Epithelial cell of proximal tubule (primary cell): ENCODE measurements around the gene TMEM33. TPM values are rescaled to one million over a fixed set of nuclear protein-coding genes. Genes with fewer than 3 reads are reported as not detected.
A peak's percentile ranks its signal among the peaks of the same experiment; 100 is the strongest.

Experiments used
- DNase-seq: peaks from one replicate; pipeline ENCODE4 v3.0.0-alpha.2; 2011; ENCODE audit warnings: low read depth
- H3K4me3 ChIP-seq: 2 replicates; pipeline ENCODE4 v1.5.1; 2011; ENCODE audit warnings: low read depth, mild to moderate bottlenecking, low read length
- total RNA-seq: library from RNA; depleted of rRNA; stranded (reverse); fragments of >200 nt; gene quantifications from 2 replicates; pipeline ENCODE4 v1.2.3, GENCODE V29; 2015
- TF ChIP-seq, protein P1 (sequence below): conservative IDR thresholded peaks from 2 replicates; pipeline ENCODE4 v1.5.1; 2012; ENCODE audit warnings: low read depth, mild to moderate bottlenecking, low read length

TMEM33 gene
- total RNA-seq, 1 donor from 2014 or later, result 43.2 TPM

DNA sequence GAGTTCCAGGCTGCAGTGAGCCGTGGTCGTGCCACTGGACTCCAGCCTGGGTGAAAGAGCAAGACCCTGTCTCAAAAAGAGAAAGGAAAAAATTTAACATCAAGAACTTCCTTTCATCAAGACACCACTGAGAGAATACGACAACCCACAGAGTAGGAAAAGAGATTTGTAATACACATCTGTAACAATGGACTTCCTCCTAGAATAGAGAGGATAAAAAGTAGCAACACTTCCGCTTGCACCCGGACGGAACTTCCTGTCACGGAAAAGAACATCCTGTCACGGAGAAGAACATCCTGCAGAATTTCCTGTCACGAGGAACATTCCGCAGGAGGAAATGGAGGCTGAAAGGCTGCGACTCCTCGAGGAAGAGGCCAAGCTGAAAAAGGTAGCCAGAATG lies 46.2 kb downstream of the TMEM33 start, which contains the start of gene DCAF4L1:
TSS of gene DCAF4L1 (plus strand) at position 301 of the 400 bp plus-strand sequence. CDS start at position 338, 37 bp downstream.
- no peak within 1 kb of the TSS for H3K4me3 ChIP-seq
- TF ChIP-seq, protein P1, sequence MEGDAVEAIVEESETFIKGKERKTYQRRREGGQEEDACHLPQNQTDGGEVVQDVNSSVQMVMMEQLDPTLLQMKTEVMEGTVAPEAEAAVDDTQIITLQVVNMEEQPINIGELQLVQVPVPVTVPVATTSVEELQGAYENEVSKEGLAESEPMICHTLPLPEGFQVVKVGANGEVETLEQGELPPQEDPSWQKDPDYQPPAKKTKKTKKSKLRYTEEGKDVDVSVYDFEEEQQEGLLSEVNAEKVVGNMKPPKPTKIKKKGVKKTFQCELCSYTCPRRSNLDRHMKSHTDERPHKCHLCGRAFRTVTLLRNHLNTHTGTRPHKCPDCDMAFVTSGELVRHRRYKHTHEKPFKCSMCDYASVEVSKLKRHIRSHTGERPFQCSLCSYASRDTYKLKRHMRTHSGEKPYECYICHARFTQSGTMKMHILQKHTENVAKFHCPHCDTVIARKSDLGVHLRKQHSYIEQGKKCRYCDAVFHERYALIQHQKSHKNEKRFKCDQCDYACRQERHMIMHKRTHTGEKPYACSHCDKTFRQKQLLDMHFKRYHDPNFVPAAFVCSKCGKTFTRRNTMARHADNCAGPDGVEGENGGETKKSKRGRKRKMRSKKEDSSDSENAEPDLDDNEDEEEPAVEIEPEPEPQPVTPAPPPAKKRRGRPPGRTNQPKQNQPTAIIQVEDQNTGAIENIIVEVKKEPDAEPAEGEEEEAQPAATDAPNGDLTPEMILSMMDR, result no peak
- no peak for DNase-seq

DNA sequence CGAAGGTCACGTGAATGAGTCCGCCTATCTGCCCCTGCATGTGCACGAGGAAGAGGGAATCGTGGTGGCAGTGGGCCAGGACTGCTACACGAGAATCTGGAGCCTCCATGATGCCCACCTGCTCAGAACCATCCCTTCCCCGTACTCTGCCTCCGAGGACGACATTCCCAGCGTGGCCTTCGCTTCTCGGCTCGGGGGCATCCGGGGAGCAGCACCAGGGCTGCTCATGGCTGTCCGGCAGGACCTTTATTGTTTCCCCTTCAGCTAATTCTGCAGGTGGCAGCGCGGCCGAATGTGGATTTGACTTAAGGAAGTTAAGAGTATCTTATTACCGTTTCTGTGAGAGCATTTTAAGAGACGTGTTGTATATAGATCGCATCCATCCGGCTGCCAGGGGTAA lies 47.5 kb downstream of the TMEM33 start:
- TF ChIP-seq, protein P1, result no peak
- no peak overlapping the region for H3K4me3 ChIP-seq
- no peak for DNase-seq

DNA sequence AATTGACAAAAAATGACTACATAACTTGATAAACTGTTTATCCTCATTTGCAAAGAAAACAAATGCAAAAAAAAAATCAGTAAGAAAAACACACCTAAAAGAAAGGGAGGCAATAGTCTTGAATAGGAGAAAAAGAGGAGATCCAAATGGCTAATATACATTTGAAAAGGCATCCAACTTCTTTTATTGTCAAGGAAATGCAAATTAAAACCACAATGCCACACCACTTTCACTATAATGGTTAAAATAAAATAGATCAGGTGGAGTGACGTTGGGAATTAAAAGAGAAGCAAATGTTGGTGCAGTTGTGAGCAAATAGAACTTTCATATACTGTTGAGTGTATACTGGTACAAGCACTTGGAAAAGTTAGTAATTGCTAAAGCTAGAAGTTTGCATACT lies 49.9 kb downstream of the TMEM33 start:
- DNase-seq, result no peak
- TF ChIP-seq, protein P1, result no peak
- H3K4me3 ChIP-seq, result no peak overlapping the region

DNA sequence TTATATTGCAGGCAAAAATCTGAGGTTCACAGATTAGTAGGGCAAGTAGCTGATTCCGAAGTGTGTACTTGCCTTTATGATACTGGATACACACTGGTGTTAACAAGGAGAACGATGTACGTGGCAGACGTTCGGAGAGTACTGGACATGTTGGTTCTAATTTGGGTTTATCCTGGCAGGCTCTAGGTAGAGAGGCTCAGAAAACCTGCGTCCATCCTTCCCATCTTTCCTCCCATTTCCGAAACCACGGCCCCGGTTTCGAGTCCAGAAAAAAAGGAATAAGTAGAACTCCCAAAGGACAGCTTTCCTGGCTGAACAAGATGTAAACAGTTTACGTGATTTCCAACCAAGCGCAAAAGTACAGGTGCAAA lies 54.8 kb downstream of the TMEM33 start:
- no peak for DNase-seq
- TF ChIP-seq, protein P1, result no peak
- peak overlapping the region; percentile 98 for H3K4me3 ChIP-seq

DNA sequence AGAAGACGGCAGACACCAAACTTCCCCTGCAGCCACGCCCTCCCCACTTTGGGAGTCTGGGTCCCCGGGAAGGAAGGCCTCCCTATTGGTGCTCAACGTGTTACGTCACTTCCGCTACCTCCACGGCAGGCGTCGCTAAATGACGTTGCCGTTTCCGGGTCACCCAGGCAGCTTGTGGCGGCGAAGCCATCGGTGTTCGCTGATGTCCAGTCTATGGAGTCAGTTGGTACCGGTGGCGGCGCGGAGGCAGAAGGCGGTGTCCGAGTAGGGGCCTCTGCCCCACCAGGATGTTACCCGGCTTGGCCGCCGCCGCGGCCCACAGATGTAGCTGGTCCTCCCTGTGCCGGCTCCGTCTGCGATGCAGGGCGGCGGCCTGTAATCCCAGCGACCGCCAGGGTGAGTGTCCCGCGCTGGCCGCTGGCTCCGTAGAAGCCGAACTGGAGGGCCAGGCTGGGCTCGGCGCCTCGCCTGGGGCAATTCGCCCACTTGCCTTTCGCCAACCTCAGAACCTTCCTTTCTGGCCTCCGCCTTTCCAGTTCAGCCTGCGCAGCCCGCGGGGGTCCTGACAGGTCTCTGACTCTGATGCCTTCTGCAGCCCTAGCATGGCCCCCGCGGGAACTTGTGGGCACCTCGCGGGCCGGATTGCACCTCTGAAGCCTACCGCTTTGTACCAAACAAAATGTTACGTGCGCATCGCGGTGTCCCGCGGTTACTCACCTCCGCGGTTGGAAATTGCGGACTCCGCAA lies 55.3 kb downstream of the TMEM33 start, which contains the start of gene SLC30A9:
TSS of gene SLC30A9 (plus strand) at position 166 of the 747 bp plus-strand sequence. CDS start at position 288, 122 bp downstream.
- peak within 1 kb of the TSS; percentile 98 for H3K4me3 ChIP-seq
- peak; percentile 63 for DNase-seq
- TF ChIP-seq, protein P1, result peak; percentile 34

DNA sequence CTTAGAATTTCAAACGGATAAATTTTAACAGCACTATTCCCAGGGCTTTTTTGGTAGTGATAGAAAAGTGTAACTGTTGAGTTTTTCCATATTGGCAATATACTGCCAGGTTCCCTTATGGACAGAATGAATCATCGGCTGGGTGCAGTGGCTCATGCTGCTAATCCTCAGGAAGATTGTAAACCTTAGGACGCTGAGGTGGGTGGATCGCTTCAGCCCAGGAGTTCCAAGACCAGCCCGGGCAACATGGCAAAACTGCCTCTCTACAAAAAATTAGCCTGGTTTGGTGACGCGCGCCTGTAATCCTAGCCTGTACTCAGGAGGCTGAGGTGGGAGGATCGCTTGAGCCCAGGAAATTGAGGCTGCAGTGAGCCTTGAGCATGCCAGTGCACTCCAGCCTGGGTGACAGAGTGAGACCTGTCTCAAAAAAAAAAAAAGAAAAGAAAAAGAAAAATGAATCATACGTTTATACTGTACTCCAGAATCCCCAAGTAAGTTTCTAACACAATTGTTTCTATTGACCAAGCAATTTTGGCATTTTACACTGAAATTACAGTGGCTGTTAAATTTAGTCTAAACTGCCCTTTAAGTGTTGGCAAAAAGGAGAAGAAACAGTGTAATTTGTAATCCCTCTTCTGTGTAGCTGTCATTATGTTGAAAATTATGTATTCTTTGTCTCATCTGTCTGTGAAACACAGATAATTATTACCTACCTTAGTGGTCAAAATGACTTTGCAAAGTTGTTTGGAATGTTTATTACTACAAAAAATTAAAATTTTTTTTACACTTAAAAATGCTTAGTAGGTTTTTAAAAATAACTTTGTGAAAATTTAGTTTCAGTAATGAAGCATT lies 56.9 kb downstream of the TMEM33 start:
- DNase-seq, result no peak
- H3K4me3 ChIP-seq, result peak overlapping the region; percentile 98
- TF ChIP-seq, protein P1, result no peak
